Activated CD4-positive, alpha-beta memory T cell treated with anti-CD3 and anti-CD28 coated beads for 36 hours (primary cell): Measurements from ENCODE around the gene GRIK1. TPM values are rescaled to one million over a fixed set of nuclear protein-coding genes. Genes with fewer than 3 reads are reported as not detected.

Experiments used
- CTCF ChIA-PET: fragments of 350-600 bp; sonication (Branson Sonifier 250); formaldehyde crosslinking; loops from one replicate; lab custom pipeline; 2021; ENCODE audit warnings: antibody characterized with exemption, inconsistent platforms; lab: Charles Lee
- POLR2A ChIA-PET: fragments of 350-600 bp; sonication (Branson Sonifier 250); formaldehyde crosslinking; loops from one replicate; lab custom pipeline; 2021; ENCODE audit warnings: antibody characterized with exemption; lab: Charles Lee
- DNase-seq: peaks from one replicate; pipeline ENCODE4 v3.0.0-alpha.2; 2020
- H3K27ac Mint-ChIP-seq: one replicate; pipeline ENCODE4 v1.8.0; 2021; ENCODE audit warnings: mixed read lengths
- H3K27me3 Mint-ChIP-seq: one replicate; pipeline ENCODE4 v1.8.0; 2021; ENCODE audit warnings: mixed read lengths
- H3K36me3 Mint-ChIP-seq: one replicate; pipeline ENCODE4 v1.8.0; 2021; ENCODE audit warnings: mixed read lengths
- H3K4me1 Mint-ChIP-seq: one replicate; pipeline ENCODE4 v1.8.0; 2021; ENCODE audit warnings: low read depth, mixed read lengths
- H3K4me3 Mint-ChIP-seq: one replicate; pipeline ENCODE4 v1.8.0; 2021; ENCODE audit warnings: mild to moderate bottlenecking, mixed read lengths
- H3K9me3 Mint-ChIP-seq: one replicate; pipeline ENCODE4 v1.8.0; 2021; ENCODE audit warnings: mixed read lengths
- intact Hi-C: fragments of 100-400 bp; cut with micrococcal nuclease; formaldehyde crosslinking; loops from one replicate; pipeline ENCODE4 v1.15.1; 2023
- total RNA-seq, 2 experiments: library from RNA; stranded (reverse); gene quantifications; one replicate each; pipeline ENCODE4 v1.2.3, GENCODE V29; 2021

GRIK1 gene
- total RNA-seq, 2 experiments from 2014 or later: not detected

GRCh38 chr21:29798840-29799239, 141.0 kb downstream of the GRIK1 start:
- ChIA-PET POLR2A (no interaction called here), CTCF (no interaction called here)
- intact Hi-C loops: no loop called here
- Mint-ChIP-seq H3K4me1 (no peaks in the 10 kb centered on the region), H3K27me3 (peaks cover 10% of the 10 kb centered on the region), H3K9me3 (no peaks in the 10 kb centered on the region), H3K36me3 (no peaks in the 10 kb centered on the region), H3K27ac (no peak overlapping the region), H3K4me3 (no peak overlapping the region)
- no peak for DNase-seq

- POLR2A ChIA-PET: no interaction called here
- no peak for DNase-seq
- Mint-ChIP-seq H3K4me3 (no peak overlapping the region), H3K27me3 (peaks cover 10% of the 10 kb centered on the region), H3K9me3 (no peaks in the 10 kb centered on the region), H3K4me1 (no peaks in the 10 kb centered on the region), H3K27ac (no peak overlapping the region), H3K36me3 (no peaks in the 10 kb centered on the region)
- intact Hi-C loops: no loop called here
- CTCF ChIA-PET: no interaction called here
These were observed 142.6 kb downstream of the GRIK1 start for GRCh38 chr21:29797155-29797554.

GRCh38 chr21:29793712-29794111, 146.1 kb downstream of the GRIK1 start:
- Mint-ChIP-seq H3K4me1 (no peaks in the 10 kb centered on the region), H3K27me3 (peaks cover under 1% of the 10 kb centered on the region), H3K4me3 (no peak overlapping the region), H3K9me3 (no peaks in the 10 kb centered on the region), H3K27ac (no peak overlapping the region), H3K36me3 (no peaks in the 10 kb centered on the region)
- DNase-seq: no peak
- POLR2A ChIA-PET: interaction anchor here (0.7 kb wide), 1 partner anchor 267 kb away, joined by 3 read pairs; no protein-coding TSS in a partner anchor
- CTCF ChIA-PET: no interaction called here
- intact Hi-C loops: no loop called here

- Mint-ChIP-seq H3K4me1 (no peaks in the 10 kb centered on the region), H3K9me3 (no peaks in the 10 kb centered on the region), H3K27ac (no peak overlapping the region), H3K4me3 (no peak overlapping the region), H3K27me3 (no peaks in the 10 kb centered on the region), H3K36me3 (no peaks in the 10 kb centered on the region)
- DNase-seq: no peak
- POLR2A ChIA-PET: no interaction called here
- intact Hi-C loops: no loop called here
- CTCF ChIA-PET: interaction anchor here (0.6 kb wide), 1 partner anchor 441 kb away, joined by 3 read pairs; no protein-coding TSS in a partner anchor
These were observed 150.4 kb downstream of the GRIK1 start for GRCh38 chr21:29789393-29789792.

GRCh38 chr21:29788752-29789151, 151.0 kb downstream of the GRIK1 start:
- Mint-ChIP-seq H3K27ac (no peak overlapping the region), H3K36me3 (no peaks in the 10 kb centered on the region)

GRCh38 chr21:29787361-29787909, 152.4 kb downstream of the GRIK1 start:
- ChIA-PET CTCF (no interaction called here), POLR2A (no interaction called here)
- no peaks in the 10 kb centered on the region for H3K27me3 Mint-ChIP-seq
- no peak for DNase-seq
- no peak overlapping the region for H3K4me3 Mint-ChIP-seq
- H3K36me3 Mint-ChIP-seq: no peaks in the 10 kb centered on the region
- H3K4me1 Mint-ChIP-seq: no peaks in the 10 kb centered on the region
- intact Hi-C loops: no loop called here
- no peak overlapping the region for H3K27ac Mint-ChIP-seq
- no peaks in the 10 kb centered on the region for H3K9me3 Mint-ChIP-seq

More at GRCh38 chr21:29788752-29789151, 151.0 kb downstream of the GRIK1 start:
- POLR2A ChIA-PET: no interaction called here
- CTCF ChIA-PET: no interaction called here
- Mint-ChIP-seq H3K27me3 (no peaks in the 10 kb centered on the region), H3K4me1 (no peaks in the 10 kb centered on the region), H3K4me3 (no peak overlapping the region), H3K9me3 (no peaks in the 10 kb centered on the region)
- no peak for DNase-seq
- intact Hi-C loops: no loop called here

GRCh38 chr21:29786496-29787360, 153.1 kb downstream of the GRIK1 start:
- no peaks in the 10 kb centered on the region for H3K9me3 Mint-ChIP-seq
- H3K27me3 Mint-ChIP-seq: no peaks in the 10 kb centered on the region
- no peak overlapping the region for H3K4me3 Mint-ChIP-seq
- no peaks in the 10 kb centered on the region for H3K36me3 Mint-ChIP-seq
- POLR2A ChIA-PET: no interaction called here
- CTCF ChIA-PET: no interaction called here
- intact Hi-C loops: no loop called here
- no peak for DNase-seq
- no peaks in the 10 kb centered on the region for H3K4me1 Mint-ChIP-seq
- H3K27ac Mint-ChIP-seq: no peak overlapping the region

- H3K4me3 Mint-ChIP-seq: no peak overlapping the region
- no peaks in the 10 kb centered on the region for H3K4me1 Mint-ChIP-seq
- ChIA-PET POLR2A (no interaction called here), CTCF (no interaction called here)
- intact Hi-C loops: no loop called here
- no peak for DNase-seq
- H3K27ac Mint-ChIP-seq: no peak overlapping the region
- no peaks in the 10 kb centered on the region for H3K36me3 Mint-ChIP-seq
- peaks cover 1% of the 10 kb centered on the region for H3K27me3 Mint-ChIP-seq
- no peaks in the 10 kb centered on the region for H3K9me3 Mint-ChIP-seq
These were observed 162.6 kb downstream of the GRIK1 start for GRCh38 chr21:29777160-29777559.

GRCh38 chr21:29775462-29775861, 164.3 kb downstream of the GRIK1 start:
- intact Hi-C loops: no loop called here
- ChIA-PET POLR2A (no interaction called here), CTCF (no interaction called here)
- Mint-ChIP-seq H3K36me3 (no peaks in the 10 kb centered on the region), H3K9me3 (no peaks in the 10 kb centered on the region), H3K4me3 (no peak overlapping the region), H3K4me1 (no peaks in the 10 kb centered on the region), H3K27ac (no peak overlapping the region), H3K27me3 (peaks cover 1% of the 10 kb centered on the region)
- DNase-seq: no peak

GRCh38 chr21:29771491-29772066, 168.2 kb downstream of the GRIK1 start:
- no peaks in the 10 kb centered on the region for H3K36me3 Mint-ChIP-seq
- no peaks in the 10 kb centered on the region for H3K4me1 Mint-ChIP-seq
- no peak overlapping the region for H3K27ac Mint-ChIP-seq
- DNase-seq: no peak
- no peak overlapping the region for H3K4me3 Mint-ChIP-seq
- intact Hi-C loops: no loop called here
- CTCF ChIA-PET: no interaction called here
- POLR2A ChIA-PET: no interaction called here
- no peaks in the 10 kb centered on the region for H3K9me3 Mint-ChIP-seq
- H3K27me3 Mint-ChIP-seq: peaks cover 1% of the 10 kb centered on the region

GRCh38 chr21:29763674-29764073, 176.1 kb downstream of the GRIK1 start:
- Mint-ChIP-seq H3K4me1 (no peaks in the 10 kb centered on the region), H3K4me3 (no peak overlapping the region), H3K9me3 (no peaks in the 10 kb centered on the region), H3K27me3 (no peaks in the 10 kb centered on the region), H3K36me3 (no peaks in the 10 kb centered on the region), H3K27ac (no peak overlapping the region)
- no peak for DNase-seq
- intact Hi-C loops: no loop called here
- CTCF ChIA-PET: no interaction called here
- POLR2A ChIA-PET: no interaction called here

- H3K4me1 Mint-ChIP-seq: no peaks in the 10 kb centered on the region
- intact Hi-C loops: no loop called here
- H3K36me3 Mint-ChIP-seq: no peaks in the 10 kb centered on the region
- CTCF ChIA-PET: no interaction called here
- DNase-seq: no peak
- no peak overlapping the region for H3K4me3 Mint-ChIP-seq
- no peaks in the 10 kb centered on the region for H3K27me3 Mint-ChIP-seq
- H3K9me3 Mint-ChIP-seq: no peaks in the 10 kb centered on the region
- POLR2A ChIA-PET: no interaction called here
- H3K27ac Mint-ChIP-seq: no peak overlapping the region
These were observed 177.2 kb downstream of the GRIK1 start for GRCh38 chr21:29762570-29763082.
